Aorta (tissue), 5 donors: ENCODE measurements around the gene CAMSAP1. TPM values are rescaled to one million over a fixed set of nuclear protein-coding genes. Genes with fewer than 3 reads are reported as not detected.

ENCODE experiments used
- ATAC-seq: fragments of 200-7000 bp; cut with Tn5 transposase; one replicate; pipeline ENCODE4 v1.9.1; 2022; ENCODE audit warnings: moderate library complexity; ENCODE audit not compliant: low FRiP score
- DNase-seq, 2 donors: peaks; one replicate each; pipeline ENCODE4 v3.0.0-alpha.2; 2020
- H3K27ac ChIP-seq, 2 donors: one replicate each; pipeline ENCODE4 v1.5.1; 2013; ENCODE audit warnings: low read length in 2 of 2, mild to moderate bottlenecking in 2 of 2, moderate library complexity in 2 of 2, control low read depth in 1 of 2, inconsistent platforms in 1 of 2, low read depth in 1 of 2
- H3K27me3 ChIP-seq, 2 donors: one replicate each; pipeline ENCODE4 v1.6.1; 2013; ENCODE audit warnings: control low read depth in 1 of 2, low read length in 1 of 2, mild to moderate bottlenecking in 1 of 2, moderate library complexity in 1 of 2; ENCODE audit not compliant: insufficient read depth in 2 of 2, control insufficient read depth in 1 of 2
- H3K36me3 ChIP-seq, 2 donors: one replicate each; pipeline ENCODE4 v1.6.1; 2013; ENCODE audit warnings: control low read depth in 1 of 2, low read length in 1 of 2, mild to moderate bottlenecking in 1 of 2; ENCODE audit not compliant: insufficient read depth in 2 of 2, control insufficient read depth in 1 of 2
- H3K4me1 ChIP-seq, 2 donors: one replicate each; pipeline ENCODE4 v1.6.1; 2013; ENCODE audit warnings: low read length in 2 of 2, control low read depth in 1 of 2, mild to moderate bottlenecking in 1 of 2, moderate library complexity in 1 of 2; ENCODE audit not compliant: insufficient read depth in 2 of 2, control insufficient read depth in 1 of 2
- H3K4me3 ChIP-seq, 2 donors: one replicate each; pipeline ENCODE4 v1.5.1; 2013; ENCODE audit warnings: low read length in 2 of 2, control low read depth in 1 of 2, mild to moderate bottlenecking in 1 of 2
- H3K9me3 ChIP-seq: one replicate; pipeline ENCODE4 v1.6.1; 2013; ENCODE audit warnings: mild to moderate bottlenecking, low read length; ENCODE audit not compliant: control insufficient read depth
- WGBS, 2 donors: extraction: QIAGEN DNeasy Blood & Tissue Kit; methylation state at CpG; one replicate each; pipeline ENCODE4 v1.1.7; 2013; 5-methylcytosine and 5-hydroxymethylcytosine counted together
- intact Hi-C, 2 donors: fragments of 100-400 bp; cut with DNase I; formaldehyde crosslinking; loops; one replicate each; pipeline versions ENCODE4 v1.14.2 to v1.15.0; 2022
- polyA plus RNA-seq, 2 donors: library from polyadenylated mRNA; stranded (reverse); fragments of 200-250 nt; gene quantifications; one replicate each; pipeline ENCODE4 v1.2.3, GENCODE V29; 2013
- total RNA-seq, 2 donors: library from RNA; stranded (reverse); fragmentation: NEBNext Ultra II Directional; extraction: Animal tissue kit (Norgen Biotek cat#: 25700); gene quantifications; one replicate each; pipeline ENCODE4 v1.2.1, GENCODE V29; 2021
- donor health status: healthy with polysubstance abuse.
- donor health status: Bipolar disorder and iron deficiency.
- donor health status: DM: no; HTN: no; CAD: no.
- donor health status: DM: no; HTN: no; CAD: no.
- donor health status: DM: yes; HTN: yes; CAD: no.

CAMSAP1 gene
- total and polyA plus RNA-seq, 4 donors, result 2.5 to 28.0 (median 15.8) TPM

- Histone ChIP-seq H3K27ac (no peak overlapping the region), H3K4me1 (peaks cover 0 to 2% of the 10 kb centered on the region in 2 donors), H3K27me3 (no peaks in the 10 kb centered on the region), H3K36me3 (peaks cover 0 to 2% of the 10 kb centered on the region in 2 donors), H3K9me3 (no peaks in the 10 kb centered on the region), H3K4me3 (no peak overlapping the region)
- no peak for DNase-seq
- intact Hi-C loops, result no loop called here
- WGBS, 2 donors, result 88 to 90% methylated on average over 6 of the region's 6 CpGs
- ATAC-seq, result no peak
These were observed 30.4 kb downstream of the CAMSAP1 start for GRCh38 chr9:135876936-135877335.

- no peak overlapping the region for H3K4me3 ChIP-seq
- no peaks in the 10 kb centered on the region for H3K9me3 ChIP-seq
- 87 to 90% methylated on average over 5 of the region's 5 CpGs for WGBS, 2 donors
- no peaks in the 10 kb centered on the region for H3K27me3 ChIP-seq
- no peaks in the 10 kb centered on the region for H3K36me3 ChIP-seq
- DNase-seq (no peak), ATAC-seq (no peak)
- peaks cover 0 to 2% of the 10 kb centered on the region in 2 donors for H3K4me1 ChIP-seq
- intact Hi-C loops, result no loop called here
- no peak overlapping the region for H3K27ac ChIP-seq
These were observed 32.5 kb downstream of the CAMSAP1 start for GRCh38 chr9:135874859-135875258.

DNA sequence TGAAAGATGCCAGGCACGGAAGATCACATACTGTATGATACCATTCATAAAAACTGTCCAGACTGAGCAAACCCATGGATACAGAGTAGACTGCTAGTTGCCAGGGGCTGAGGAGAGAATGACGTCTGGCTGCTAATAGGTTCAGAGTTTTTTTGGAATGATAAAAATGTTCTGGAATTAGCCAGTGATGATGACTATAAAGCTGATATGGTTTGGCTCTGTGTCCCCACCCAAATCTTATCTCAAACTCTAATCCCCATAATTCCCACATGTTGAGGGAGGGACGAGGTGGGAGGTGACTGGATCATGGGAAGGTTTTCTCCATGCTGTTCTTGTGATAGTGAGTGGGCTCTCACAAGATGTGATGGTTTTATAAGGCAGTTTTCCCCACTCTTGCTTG is 37.4 kb downstream of the CAMSAP1 start:
- ATAC-seq, result no peak
- no peaks in the 10 kb centered on the region for H3K9me3 ChIP-seq
- no peaks in the 10 kb centered on the region for H3K4me1 ChIP-seq
- intact Hi-C loops, result loop anchor here (10.0 kb wide), 2 partner anchors 95 to 255 kb away; partner anchors contain the start of gene UBAC1 (in 1 of the 2)
- no peak overlapping the region for H3K27ac ChIP-seq
- 93 to 96% methylated on average over 3 of the region's 3 CpGs for WGBS, 2 donors
- H3K27me3 ChIP-seq, result no peaks in the 10 kb centered on the region
- H3K4me3 ChIP-seq, result no peak overlapping the region
- DNase-seq, result no peak
- H3K36me3 ChIP-seq, result no peaks in the 10 kb centered on the region

DNA sequence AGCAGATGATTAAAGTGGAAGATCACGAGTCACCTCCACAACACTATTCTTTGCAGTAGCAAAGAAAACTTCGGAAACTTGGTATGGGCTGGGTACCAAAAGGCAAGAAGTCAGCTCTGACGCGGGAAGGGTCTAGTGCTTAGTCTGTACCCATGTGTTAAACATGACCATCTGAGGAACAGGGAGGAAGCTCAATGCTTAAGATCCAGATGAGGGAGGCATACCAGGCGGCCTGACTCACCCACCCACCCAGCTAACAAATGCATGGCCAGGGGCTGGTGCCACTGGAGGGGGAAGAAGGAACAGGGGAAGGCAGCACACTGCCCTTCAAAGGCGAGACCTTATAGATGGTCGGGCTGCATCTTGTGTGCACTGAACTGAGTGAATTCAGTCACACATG is 41.8 kb downstream of the CAMSAP1 start:
- intact Hi-C loops, result loop anchor here (10.0 kb wide), 2 partner anchors 99 to 259 kb away; partner anchors contain the start of gene UBAC1 (in 1 of the 2)
- DNase-seq (no peak), ATAC-seq (no peak)
- Histone ChIP-seq H3K4me3 (no peak overlapping the region), H3K36me3 (no peaks in the 10 kb centered on the region), H3K4me1 (no peaks in the 10 kb centered on the region), H3K27me3 (no peaks in the 10 kb centered on the region), H3K9me3 (no peaks in the 10 kb centered on the region), H3K27ac (no peak overlapping the region)
- 85% methylated on average over 7 of the region's 7 CpGs for WGBS, 2 donors

DNA sequence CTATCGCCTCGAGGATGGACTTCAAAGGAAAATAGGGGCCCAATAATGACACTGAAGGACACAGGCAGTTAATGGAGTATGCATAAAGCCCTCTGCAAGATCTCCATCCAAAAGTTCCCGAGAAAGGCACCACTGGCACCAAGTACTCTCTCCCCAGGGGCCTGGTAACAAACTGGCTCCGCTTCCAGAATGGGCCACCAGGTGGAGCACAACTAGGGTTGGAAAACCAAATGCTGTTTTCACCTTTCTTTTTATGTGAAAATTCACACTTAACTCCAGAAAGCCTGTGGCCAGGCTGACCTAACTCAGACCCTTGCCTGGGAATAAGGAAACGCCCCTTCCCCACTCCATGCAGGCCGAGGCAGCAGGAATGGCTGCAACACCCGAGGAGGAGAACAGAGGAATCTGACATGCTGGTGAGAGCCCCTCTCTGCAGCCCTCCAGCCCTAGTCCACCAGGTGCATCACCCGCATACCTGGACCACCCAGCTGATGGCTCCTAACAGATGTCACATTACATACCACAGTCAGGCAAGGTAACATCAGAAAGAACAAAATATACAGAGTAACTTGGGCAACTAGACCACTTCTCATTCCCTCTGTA is 42.8 kb downstream of the CAMSAP1 start:
- ATAC-seq, result no peak
- no peaks in the 10 kb centered on the region for H3K27me3 ChIP-seq

GRCh38 chr9:135862809-135863208 is 44.5 kb downstream of the CAMSAP1 start:
- WGBS, 2 donors, result 95 to 97% methylated on average over 8 of the region's 8 CpGs
- no peak for DNase-seq
- ATAC-seq, result no peak
- intact Hi-C loops, result loop anchor here (5.0 to 10.0 kb wide), 3 partner anchors 44 to 262 kb away; partner anchors contain the start of genes CAMSAP1 (in 1 of the 2) and UBAC1 (in 1 of the 2)
- Histone ChIP-seq H3K36me3 (no peaks in the 10 kb centered on the region), H3K4me3 (no peak overlapping the region), H3K27ac (no peak overlapping the region), H3K9me3 (no peaks in the 10 kb centered on the region), H3K27me3 (no peaks in the 10 kb centered on the region), H3K4me1 (no peaks in the 10 kb centered on the region)

More for the DNA sequence above, 42.8 kb downstream of the CAMSAP1 start:
- no peaks in the 10 kb centered on the region for H3K9me3 ChIP-seq
- intact Hi-C loops, result loop anchor here (5.0 to 10.0 kb wide), 3 partner anchors 43 to 260 kb away; partner anchors contain the start of genes CAMSAP1 (in 1 of the 2) and UBAC1 (in 1 of the 2)
- no peaks in the 10 kb centered on the region for H3K4me1 ChIP-seq
- no peak overlapping the region for H3K27ac ChIP-seq
- no peaks in the 10 kb centered on the region for H3K36me3 ChIP-seq
- WGBS, 2 donors, result 26 to 28% methylated on average over 8 of the region's 8 CpGs
- H3K4me3 ChIP-seq, result no peak overlapping the region
- DNase-seq, result peak; percentile 75 to 91

DNA sequence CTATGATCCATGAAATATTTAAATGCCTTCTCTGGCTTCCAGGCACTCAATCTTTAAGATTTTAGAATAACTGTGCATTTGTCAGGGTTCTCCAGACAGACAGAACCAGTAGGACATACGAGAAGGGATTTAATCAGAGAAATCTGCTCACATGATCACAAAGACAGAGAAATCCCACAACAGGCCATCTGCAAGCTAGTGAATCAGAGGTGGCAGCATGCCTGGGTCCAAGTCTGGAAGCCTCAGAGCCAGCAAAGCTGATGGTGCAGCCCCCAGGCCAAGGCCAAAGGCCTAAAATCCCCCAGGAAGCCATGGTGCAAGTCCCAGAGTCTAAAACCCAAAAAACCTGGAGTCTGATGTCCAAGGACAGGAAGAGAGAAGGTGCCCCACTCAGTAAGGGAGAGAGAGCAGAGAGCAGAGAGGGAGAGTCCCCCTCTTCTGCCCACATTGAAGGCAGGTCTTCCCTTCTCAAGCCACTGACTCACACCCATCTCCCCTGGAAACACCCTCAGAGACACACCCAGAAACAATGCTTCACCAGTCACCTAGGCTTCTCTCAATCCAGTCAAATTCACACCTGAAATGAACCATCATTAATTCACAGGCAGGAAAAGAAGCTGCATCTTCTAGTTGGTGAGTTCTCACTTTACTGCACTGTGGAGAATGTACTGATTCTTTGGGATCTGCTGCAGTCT is 48.7 kb downstream of the CAMSAP1 start:
- ATAC-seq, result no peak
- intact Hi-C loops, result no loop called here

DNA sequence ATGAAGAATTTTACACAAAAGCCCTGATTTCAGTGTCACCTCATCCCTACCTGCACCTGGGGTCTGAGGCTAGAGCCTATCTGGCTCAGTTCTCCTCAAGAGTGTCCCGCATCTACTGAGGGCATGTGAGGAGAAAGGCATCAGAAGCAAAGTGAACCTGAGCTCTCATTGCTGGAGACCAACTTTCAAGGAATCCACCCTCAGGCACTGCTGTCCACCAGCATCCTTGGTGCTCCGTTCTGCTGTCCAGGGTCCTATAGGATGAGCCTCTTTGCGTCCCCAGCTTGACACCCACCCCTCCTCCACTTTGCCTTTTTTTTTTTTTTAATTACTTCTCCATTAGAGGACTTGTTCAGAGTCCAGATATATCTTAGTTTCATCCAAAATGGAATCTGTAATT is 49.5 kb downstream of the CAMSAP1 start:
- DNase-seq, result no peak
- no peak for ATAC-seq
- H3K4me3 ChIP-seq, result no peak overlapping the region
- no peaks in the 10 kb centered on the region for H3K36me3 ChIP-seq
- H3K27ac ChIP-seq, result no peak overlapping the region
- WGBS, 2 donors, result 93 to 94% methylated on average over 3 of the region's 3 CpGs
- H3K9me3 ChIP-seq, result no peaks in the 10 kb centered on the region
- intact Hi-C loops, result no loop called here
- H3K4me1 ChIP-seq, result no peaks in the 10 kb centered on the region
- H3K27me3 ChIP-seq, result no peaks in the 10 kb centered on the region

More for the DNA sequence above, 48.7 kb downstream of the CAMSAP1 start:
- no peaks in the 10 kb centered on the region for H3K4me1 ChIP-seq
- no peaks in the 10 kb centered on the region for H3K36me3 ChIP-seq
- H3K27me3 ChIP-seq, result no peaks in the 10 kb centered on the region
- no peak for DNase-seq
- H3K9me3 ChIP-seq, result no peaks in the 10 kb centered on the region
- WGBS, 2 donors, result 83 to 95% methylated on average over 1 of the region's 1 CpG
- H3K4me3 ChIP-seq, result no peak overlapping the region
- H3K27ac ChIP-seq, result no peak overlapping the region

DNA sequence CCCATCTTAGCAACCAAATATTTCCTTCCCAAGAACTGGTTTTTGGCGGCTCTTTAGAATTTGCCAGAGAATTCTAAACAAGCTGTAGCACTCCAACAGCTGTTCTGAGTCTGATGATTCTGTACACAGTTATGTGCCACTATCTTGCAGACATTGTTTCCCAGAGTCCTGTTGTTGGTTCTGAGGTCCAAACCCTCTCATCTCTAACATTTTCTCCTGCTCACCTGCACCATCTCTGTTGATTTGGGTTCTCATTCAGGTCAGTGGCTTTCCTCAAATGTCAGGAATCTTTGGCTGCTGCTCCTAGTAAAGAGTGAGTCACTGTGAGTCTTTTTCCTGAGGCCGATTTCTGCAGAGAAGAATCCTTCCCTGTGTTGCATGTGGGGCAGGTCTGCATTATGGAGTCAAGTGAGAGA is 50.0 kb downstream of the CAMSAP1 start:
- no peak overlapping the region for H3K27ac ChIP-seq
- H3K9me3 ChIP-seq, result no peaks in the 10 kb centered on the region
- 62 to 69% methylated on average over 2 of the region's 2 CpGs for WGBS, 2 donors
- H3K4me1 ChIP-seq, result no peaks in the 10 kb centered on the region
- no peaks in the 10 kb centered on the region for H3K27me3 ChIP-seq
- H3K36me3 ChIP-seq, result no peaks in the 10 kb centered on the region
- intact Hi-C loops, result no loop called here
- ATAC-seq, result no peak
- no peak for DNase-seq
- no peak overlapping the region for H3K4me3 ChIP-seq
